Keratinocyte (primary cell): Measurements from ENCODE around the gene CCDC85C. TPM values are rescaled to one million over a fixed set of nuclear protein-coding genes. Genes with fewer than 3 reads are reported as not detected.

ENCODE experiments used
- DNase-seq: peaks from one replicate; pipeline ENCODE4 v3.0.0-alpha.2; 2011; ENCODE audit warnings: low read depth, missing footprints, low spot score
- FAIRE-seq: peaks from 2 replicates; lab custom pipeline; 2011; peaks lifted over from hg19 to GRCh38; lab: Jason Lieb, UNC
- H2AFZ ChIP-seq: 2 replicates; pipeline ENCODE4 v1.6.0; 2012; ENCODE audit warnings: low read length, control low read depth, inconsistent platforms; ENCODE audit not compliant: control insufficient read depth
- H3K27ac ChIP-seq: 2 replicates; pipeline ENCODE4 v1.5.1; 2011; ENCODE audit warnings: low read length; ENCODE audit not compliant: control insufficient read depth, insufficient read depth
- H3K27me3 ChIP-seq: 3 replicates; pipeline ENCODE4 v1.6.0; 2011; ENCODE audit warnings: low read length; ENCODE audit not compliant: control insufficient read depth, insufficient read depth; ENCODE audit errors: extremely low read depth
- H3K36me3 ChIP-seq, 2 experiments: 2 replicates in 1 of 2; 3 replicates in 1 of 2; pipeline ENCODE4 v1.5.1; 2011; ENCODE audit warnings: low read length in 2 of 2, mild to moderate bottlenecking in 1 of 2; ENCODE audit not compliant: control insufficient read depth in 2 of 2, insufficient read depth in 2 of 2; ENCODE audit errors: extremely low read depth in 1 of 2
- H3K4me1 ChIP-seq: 3 replicates; pipeline ENCODE4 v1.5.1; 2011; ENCODE audit warnings: low read length; ENCODE audit not compliant: control insufficient read depth, insufficient read depth; ENCODE audit errors: extremely low read depth
- H3K4me2 ChIP-seq: 3 replicates; pipeline ENCODE4 v1.6.0; 2011; ENCODE audit warnings: low read depth, low read length; ENCODE audit not compliant: control insufficient read depth, insufficient read depth; ENCODE audit errors: extremely low read depth
- H3K4me3 ChIP-seq, 3 experiments: fragments of 200-600 bp in 1 of 3; sonication (generic) in 1 of 3; 2 replicates in 2 of 3; 3 replicates in 1 of 3; pipeline ENCODE4 v1.5.1; 2011 to 2016; ENCODE audit warnings: low read length in 3 of 3, mild to moderate bottlenecking in 3 of 3, control low read depth in 2 of 3, inconsistent platforms in 1 of 3, low read depth in 1 of 3, mixed read lengths in 1 of 3, mixed run types in 1 of 3, moderate library complexity in 1 of 3; ENCODE audit not compliant: control insufficient read depth in 2 of 3, insufficient read depth in 2 of 3; ENCODE audit errors: extremely low read depth in 1 of 3
- H3K79me2 ChIP-seq: 2 replicates; pipeline ENCODE4 v1.6.0; 2012; ENCODE audit warnings: low read length; ENCODE audit not compliant: control insufficient read depth, insufficient read depth
- H3K9ac ChIP-seq: 3 replicates; pipeline ENCODE4 v1.6.0; 2011; ENCODE audit warnings: low read length; ENCODE audit not compliant: control insufficient read depth, insufficient read depth; ENCODE audit errors: extremely low read depth
- H3K9me1 ChIP-seq: 3 replicates; pipeline ENCODE4 v1.6.0; 2011; ENCODE audit warnings: low read length; ENCODE audit not compliant: control insufficient read depth, insufficient read depth; ENCODE audit errors: extremely low read depth
- H3K9me3 ChIP-seq: 2 replicates; pipeline ENCODE4 v1.5.1; 2012; ENCODE audit warnings: low read depth, low read length; ENCODE audit not compliant: control insufficient read depth
- H4K20me1 ChIP-seq: 3 replicates; pipeline ENCODE4 v1.6.0; 2011; ENCODE audit warnings: low read length; ENCODE audit not compliant: control insufficient read depth, insufficient read depth; ENCODE audit errors: extremely low read depth
- EZH2 ChIP-seq: IDR thresholded peaks from one replicate; pipeline ENCODE4 v1.6.1; 2012; ENCODE audit warnings: inconsistent platforms, mild to moderate bottlenecking, low read length, moderate library complexity
- dilution Hi-C: fragments of 300-500 bp; cut with MboI; formaldehyde crosslinking; loops from one replicate; pipeline ENCODE4 v1.7.0; 2020; ENCODE audit warnings: low sequenced_read_pairs; ENCODE audit not compliant: extremely low pct_ligation_motif_present
- polyA plus RNA-seq, 5 experiments: library from polyadenylated mRNA; depleted of rRNA in 3 of 5; stranded (reverse) in 3 of 5; stranded (forward) in 1 of 5; unstranded in 1 of 5; fragments of >200 nt; gene quantifications; 1 replicate in 1 of 5; 2 replicates in 3 of 5; 3 replicates in 1 of 5; pipeline versions ENCODE4 v1.2.1 to v1.2.3, GENCODE V29; 2011 to 2012; ENCODE audit warnings: missing spikeins in 2 of 5, low read depth in 1 of 5, low replicate concordance in 1 of 5
- TF ChIP-seq, protein P1 (sequence below), 3 experiments: IDR thresholded peaks in 1 of 3; conservative IDR thresholded peaks in 1 of 3; optimal IDR thresholded peaks in 1 of 3; 2 replicates in 2 of 3; 3 replicates in 1 of 3; pipeline versions ENCODE3 to v1.5.1; 2011; ENCODE audit warnings: low read length in 3 of 3, mild to moderate bottlenecking in 3 of 3, moderate library complexity in 2 of 3, control low read depth in 1 of 3, inconsistent platforms in 1 of 3; ENCODE audit not compliant: insufficient read depth in 2 of 3; ENCODE audit errors: extremely low read depth in 1 of 3

CCDC85C gene
- polyA plus RNA-seq, 1 donor (not counting 4 experiments of a cell fraction or from before 2014, with no cell fraction given): 13.2 TPM

DNA sequence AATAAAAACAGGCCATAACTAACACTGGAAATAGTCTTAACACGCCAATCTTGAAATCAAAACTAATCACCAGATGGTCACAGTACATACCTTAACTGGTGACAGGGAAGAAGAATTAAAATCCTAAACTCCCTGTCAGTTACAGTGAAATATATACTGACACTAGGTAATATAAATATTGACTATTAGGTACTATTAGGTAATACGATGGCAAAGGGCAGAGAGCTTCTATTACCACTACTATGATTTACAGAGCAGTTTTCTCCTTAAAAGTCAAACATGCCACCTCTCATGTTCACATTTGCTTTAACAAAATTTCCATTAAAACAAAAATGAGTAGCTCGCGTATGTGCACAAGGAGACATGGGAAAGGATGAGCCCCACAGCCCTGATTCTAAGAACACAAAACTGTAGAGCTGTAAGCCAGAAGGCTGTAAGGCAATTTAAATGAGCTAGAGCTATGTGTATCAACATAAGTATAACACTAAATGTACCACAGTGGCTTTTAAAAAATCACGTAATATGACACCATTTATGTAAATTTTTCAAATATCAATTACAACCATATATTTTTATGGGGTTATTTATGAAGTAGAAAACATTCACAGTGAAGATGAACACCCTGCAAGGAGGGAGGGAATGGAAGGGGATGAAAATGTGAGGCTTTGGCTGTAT lies 142.5 kb downstream of the CCDC85C start:
- H3K4me1 ChIP-seq: peaks cover 26% of the 10 kb centered on the region
- no peaks in the 10 kb centered on the region for H3K9me3 ChIP-seq
- H3K36me3 ChIP-seq: peaks cover 9 to 33% of the 10 kb centered on the region in 2 experiments
- H3K4me2 ChIP-seq: no peak overlapping the region
- no peaks in the 10 kb centered on the region for H3K9me1 ChIP-seq
- H3K27ac ChIP-seq: no peak overlapping the region
- no peak overlapping the region for H3K9ac ChIP-seq
- dilution Hi-C loops: no loop called here
- DNase-seq (no peak), FAIRE-seq (no peak)
- no peaks in the 10 kb centered on the region for H4K20me1 ChIP-seq
- no peak for TF ChIP-seq EZH2
- no peak overlapping the region for H3K4me3 ChIP-seq
- H3K79me2 ChIP-seq: peaks cover 7% of the 10 kb centered on the region
- no peaks in the 10 kb centered on the region for H3K27me3 ChIP-seq
- H2AFZ ChIP-seq: no peak overlapping the region

GRCh38 chr14:99460793-99461192 lies 143.2 kb downstream of the CCDC85C start:
- H4K20me1 ChIP-seq: no peaks in the 10 kb centered on the region
- dilution Hi-C loops: no loop called here
- no peak overlapping the region for H3K9ac ChIP-seq
- H3K79me2 ChIP-seq: peaks cover 2% of the 10 kb centered on the region
- peak overlapping the region; percentile 36 for H3K27ac ChIP-seq
- no peaks in the 10 kb centered on the region for H3K27me3 ChIP-seq
- peak overlapping the region; percentile 20 for H3K4me2 ChIP-seq
- FAIRE-seq (peak; percentile 92), DNase-seq (peak; percentile 66)
- H3K9me3 ChIP-seq: no peaks in the 10 kb centered on the region
- H3K4me3 ChIP-seq: no peak overlapping the region
- no peak for TF ChIP-seq EZH2
- TF ChIP-seq, protein P1, sequence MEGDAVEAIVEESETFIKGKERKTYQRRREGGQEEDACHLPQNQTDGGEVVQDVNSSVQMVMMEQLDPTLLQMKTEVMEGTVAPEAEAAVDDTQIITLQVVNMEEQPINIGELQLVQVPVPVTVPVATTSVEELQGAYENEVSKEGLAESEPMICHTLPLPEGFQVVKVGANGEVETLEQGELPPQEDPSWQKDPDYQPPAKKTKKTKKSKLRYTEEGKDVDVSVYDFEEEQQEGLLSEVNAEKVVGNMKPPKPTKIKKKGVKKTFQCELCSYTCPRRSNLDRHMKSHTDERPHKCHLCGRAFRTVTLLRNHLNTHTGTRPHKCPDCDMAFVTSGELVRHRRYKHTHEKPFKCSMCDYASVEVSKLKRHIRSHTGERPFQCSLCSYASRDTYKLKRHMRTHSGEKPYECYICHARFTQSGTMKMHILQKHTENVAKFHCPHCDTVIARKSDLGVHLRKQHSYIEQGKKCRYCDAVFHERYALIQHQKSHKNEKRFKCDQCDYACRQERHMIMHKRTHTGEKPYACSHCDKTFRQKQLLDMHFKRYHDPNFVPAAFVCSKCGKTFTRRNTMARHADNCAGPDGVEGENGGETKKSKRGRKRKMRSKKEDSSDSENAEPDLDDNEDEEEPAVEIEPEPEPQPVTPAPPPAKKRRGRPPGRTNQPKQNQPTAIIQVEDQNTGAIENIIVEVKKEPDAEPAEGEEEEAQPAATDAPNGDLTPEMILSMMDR (optimal IDR thresholded peaks at IDR 0.05 in 1 of 3, IDR thresholded peaks at IDR 0.05 in 1 of 3, conservative IDR thresholded peaks at IDR 0.05 in 1 of 3; ENCODE audit: extremely low read depth in 1 of 3, insufficient read depth in 2 of 3, low read length in 3 of 3): peak in 1 of 3 experiments; percentile 16
- no peak overlapping the region for H2AFZ ChIP-seq
- no peaks in the 10 kb centered on the region for H3K9me1 ChIP-seq
- peaks cover 9 to 33% of the 10 kb centered on the region in 2 experiments for H3K36me3 ChIP-seq
- peaks cover 26% of the 10 kb centered on the region for H3K4me1 ChIP-seq
